Activated B cell treated with CpG ODN at 0.5 μM for 24 hours (primary cell): ENCODE results near the gene PIP5K1C. TPM values are rescaled to one million over a fixed set of nuclear protein-coding genes. Genes with fewer than 3 reads are reported as not detected.

Source experiments
- ATAC-seq: fragments of 200-7000 bp; cut with Tn5 transposase; one replicate; pipeline ENCODE4 v1.10.0; 2021; ENCODE audit warnings: low read depth, mild to moderate bottlenecking, moderate library complexity
- CTCF ChIA-PET: fragments of 350-600 bp; sonication (Branson Sonifier 250); formaldehyde crosslinking; loops from one replicate; lab custom pipeline; 2021; ENCODE audit warnings: antibody characterized with exemption; lab: Charles Lee
- POLR2A ChIA-PET: fragments of 350-600 bp; sonication (Branson Sonifier 250); formaldehyde crosslinking; loops from one replicate; lab custom pipeline; 2021; ENCODE audit warnings: antibody characterized with exemption; lab: Charles Lee
- DNase-seq: peaks from one replicate; pipeline ENCODE4 v3.0.0; 2022
- H3K27ac Mint-ChIP-seq: one replicate; pipeline ENCODE4 v1.8.0; 2020; ENCODE audit warnings: mixed read lengths
- H3K27me3 Mint-ChIP-seq: one replicate; pipeline ENCODE4 v1.8.0; 2021; ENCODE audit warnings: mixed read lengths
- H3K36me3 Mint-ChIP-seq: one replicate; pipeline ENCODE4 v1.8.0; 2021; ENCODE audit warnings: low read depth, mixed read lengths
- H3K4me1 Mint-ChIP-seq: one replicate; pipeline ENCODE4 v1.8.0; 2021; ENCODE audit warnings: mixed read lengths
- H3K4me3 Mint-ChIP-seq: one replicate; pipeline ENCODE4 v1.8.0; 2020; ENCODE audit warnings: mild to moderate bottlenecking, mixed read lengths
- H3K9me3 Mint-ChIP-seq: one replicate; pipeline ENCODE4 v1.8.0; 2020; ENCODE audit warnings: mixed read lengths
- intact Hi-C: fragments of 100-400 bp; cut with micrococcal nuclease; formaldehyde crosslinking; loops from one replicate; pipeline ENCODE4 v1.15.1; 2024
- total RNA-seq: library from RNA; stranded (reverse); gene quantifications from 2 replicates; pipeline ENCODE4 v1.2.3, GENCODE V29; 2022
- TF ChIP-seq, protein P1 (sequence below): fragments of 200-600 bp; IDR thresholded peaks from one replicate; pipeline ENCODE4 v1.8.0; 2022; ENCODE audit warnings: antibody characterized with exemption, mild to moderate bottlenecking

Gene PIP5K1C
- total RNA-seq, 1 donor from 2014 or later: 31.1 TPM

DNA sequence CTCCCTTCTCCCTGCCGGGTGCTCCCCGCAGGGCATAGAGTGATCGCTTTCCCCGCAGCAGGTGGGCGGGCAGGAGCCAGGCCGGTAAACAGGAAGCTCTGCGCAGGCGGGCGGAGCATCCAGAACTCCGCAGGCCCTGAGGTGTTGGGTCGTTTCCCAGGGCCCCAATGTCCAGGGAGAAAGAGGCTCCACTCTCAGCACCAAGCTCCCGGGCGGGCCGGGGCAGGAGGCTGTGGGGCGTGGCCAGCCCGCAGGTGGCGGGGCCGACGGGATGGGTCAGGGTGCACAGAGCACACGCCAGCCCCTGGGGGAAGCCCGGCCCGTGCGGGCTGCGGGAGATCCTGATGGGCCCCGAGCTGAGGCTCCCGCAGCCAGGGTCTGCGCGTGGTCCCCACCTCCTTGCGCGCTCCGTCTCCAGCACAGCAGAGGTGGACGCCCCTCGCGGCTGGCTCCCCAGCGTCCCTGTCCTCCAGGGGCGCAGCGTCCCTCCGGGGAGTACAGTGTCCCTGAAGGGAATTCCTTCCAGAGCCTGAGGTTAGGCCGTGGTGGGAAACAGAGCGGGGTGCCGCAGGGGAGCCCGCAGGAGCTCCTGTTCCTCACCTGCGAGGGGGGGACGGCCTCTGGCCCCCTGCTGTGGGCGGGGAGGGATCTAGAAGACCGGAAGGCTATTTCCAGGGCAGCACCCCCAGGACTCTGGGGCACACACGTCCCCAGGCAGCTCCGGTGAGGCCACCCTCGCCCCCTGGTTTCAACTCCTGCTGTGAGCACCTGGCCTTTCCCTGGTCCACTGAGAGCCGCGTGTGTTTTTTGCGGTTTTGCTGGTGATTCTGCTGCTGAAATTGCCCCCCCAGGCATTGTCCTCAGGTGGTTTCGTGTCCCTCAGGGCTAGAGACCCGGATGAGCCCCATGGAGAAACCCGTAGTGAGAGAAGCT, 12.2 kb downstream of the PIP5K1C start:
- H3K4me1 Mint-ChIP-seq: peaks cover 57% of the 10 kb centered on the region
- intact Hi-C loops: loop anchor here (1.0 to 2.0 kb wide), 2 partner anchors 12 to 17 kb away; partner anchors contain the start of gene PIP5K1C
- H3K4me3 Mint-ChIP-seq: peak overlapping the region; percentile 83
- no peaks in the 10 kb centered on the region for H3K9me3 Mint-ChIP-seq
- TF ChIP-seq, protein P1, sequence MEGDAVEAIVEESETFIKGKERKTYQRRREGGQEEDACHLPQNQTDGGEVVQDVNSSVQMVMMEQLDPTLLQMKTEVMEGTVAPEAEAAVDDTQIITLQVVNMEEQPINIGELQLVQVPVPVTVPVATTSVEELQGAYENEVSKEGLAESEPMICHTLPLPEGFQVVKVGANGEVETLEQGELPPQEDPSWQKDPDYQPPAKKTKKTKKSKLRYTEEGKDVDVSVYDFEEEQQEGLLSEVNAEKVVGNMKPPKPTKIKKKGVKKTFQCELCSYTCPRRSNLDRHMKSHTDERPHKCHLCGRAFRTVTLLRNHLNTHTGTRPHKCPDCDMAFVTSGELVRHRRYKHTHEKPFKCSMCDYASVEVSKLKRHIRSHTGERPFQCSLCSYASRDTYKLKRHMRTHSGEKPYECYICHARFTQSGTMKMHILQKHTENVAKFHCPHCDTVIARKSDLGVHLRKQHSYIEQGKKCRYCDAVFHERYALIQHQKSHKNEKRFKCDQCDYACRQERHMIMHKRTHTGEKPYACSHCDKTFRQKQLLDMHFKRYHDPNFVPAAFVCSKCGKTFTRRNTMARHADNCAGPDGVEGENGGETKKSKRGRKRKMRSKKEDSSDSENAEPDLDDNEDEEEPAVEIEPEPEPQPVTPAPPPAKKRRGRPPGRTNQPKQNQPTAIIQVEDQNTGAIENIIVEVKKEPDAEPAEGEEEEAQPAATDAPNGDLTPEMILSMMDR: no peak
- ChIA-PET POLR2A (interaction anchor here (0.6 to 1.7 kb wide), 11 partner anchors 9 to 1288 kb away, joined by 3 to 13 read pairs (median 4); partner anchors contain the start of gene YJU2), CTCF (no interaction called here)
- no peaks in the 10 kb centered on the region for H3K27me3 Mint-ChIP-seq
- peak; percentile 50 for DNase-seq
- H3K27ac Mint-ChIP-seq: peak overlapping the region; percentile 92
- peak; percentile 55 for ATAC-seq
- peaks cover 6% of the 10 kb centered on the region for H3K36me3 Mint-ChIP-seq

DNA sequence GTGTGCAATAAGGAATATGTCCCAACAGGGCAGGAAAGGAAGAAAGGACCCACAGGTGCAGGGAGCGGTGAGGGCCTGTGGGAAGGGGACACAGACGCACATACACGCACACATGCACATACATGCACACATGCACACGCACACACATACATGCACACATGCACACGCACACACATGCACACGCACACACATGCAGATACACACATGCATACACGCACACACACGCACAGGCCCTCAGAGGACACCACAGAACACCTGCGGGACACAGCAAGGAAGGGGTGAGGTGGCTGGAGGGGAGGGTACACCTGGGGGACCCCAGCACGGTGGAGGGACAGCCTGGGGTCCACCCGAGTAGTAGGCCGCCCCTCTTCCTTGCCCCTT, 12.9 kb downstream of the PIP5K1C start:
- H3K4me1 Mint-ChIP-seq: peaks cover 52% of the 10 kb centered on the region
- peak overlapping the region; percentile 56 for H3K27ac Mint-ChIP-seq
- no peaks in the 10 kb centered on the region for H3K9me3 Mint-ChIP-seq
- POLR2A ChIA-PET: interaction anchor here (0.9 to 1.7 kb wide), 3 partner anchors 12 to 131 kb away, joined by 3 to 13 read pairs (median 4); no protein-coding TSS in a partner anchor
- DNase-seq (no peak), ATAC-seq (no peak)
- no peaks in the 10 kb centered on the region for H3K27me3 Mint-ChIP-seq
- TF ChIP-seq, protein P1: no peak
- intact Hi-C loops: no loop called here
- H3K36me3 Mint-ChIP-seq: peaks cover 6% of the 10 kb centered on the region
- CTCF ChIA-PET: no interaction called here
- H3K4me3 Mint-ChIP-seq: peak overlapping the region; percentile 67

DNA sequence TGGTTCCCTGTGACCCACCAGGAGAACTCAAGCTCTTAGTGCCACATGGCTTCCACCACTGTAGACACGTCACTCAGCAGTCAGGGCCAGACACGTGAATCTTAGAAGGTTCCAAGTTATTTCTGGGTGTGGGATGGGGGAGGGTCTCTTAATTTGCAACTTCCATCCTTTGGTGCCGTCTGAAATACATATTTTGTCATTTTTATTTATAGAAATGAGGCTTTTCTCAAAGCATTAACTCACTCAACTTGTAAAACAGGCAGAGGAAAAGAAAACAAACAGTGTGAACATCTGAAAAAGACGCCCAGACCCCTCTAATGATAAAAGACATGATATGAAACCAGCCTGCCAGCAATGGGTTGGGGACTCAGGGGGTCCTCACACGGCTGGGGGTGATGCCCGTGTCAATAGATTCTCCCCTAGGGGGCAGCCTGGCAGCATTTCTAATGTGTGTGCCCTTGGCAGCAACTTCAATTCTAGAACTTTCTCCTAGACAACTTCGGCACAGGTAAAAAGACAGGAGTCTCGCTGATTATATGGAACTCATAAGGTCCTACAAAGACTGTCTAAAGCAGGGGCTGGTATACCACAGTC, 15.4 kb downstream of the PIP5K1C start:
- Mint-ChIP-seq H3K27ac (no peak overlapping the region), H3K4me1 (peaks cover 41% of the 10 kb centered on the region), H3K27me3 (no peaks in the 10 kb centered on the region), H3K4me3 (no peak overlapping the region), H3K36me3 (peaks cover 2% of the 10 kb centered on the region), H3K9me3 (no peaks in the 10 kb centered on the region)
- no peak for DNase-seq
- no peak for ATAC-seq
- CTCF ChIA-PET: no interaction called here
- intact Hi-C loops: loop anchor here (1.0 kb wide), 1 partner anchor 15 kb away; the partner anchor contains the start of gene PIP5K1C
- POLR2A ChIA-PET: no interaction called here
- TF ChIP-seq, protein P1: no peak

DNA sequence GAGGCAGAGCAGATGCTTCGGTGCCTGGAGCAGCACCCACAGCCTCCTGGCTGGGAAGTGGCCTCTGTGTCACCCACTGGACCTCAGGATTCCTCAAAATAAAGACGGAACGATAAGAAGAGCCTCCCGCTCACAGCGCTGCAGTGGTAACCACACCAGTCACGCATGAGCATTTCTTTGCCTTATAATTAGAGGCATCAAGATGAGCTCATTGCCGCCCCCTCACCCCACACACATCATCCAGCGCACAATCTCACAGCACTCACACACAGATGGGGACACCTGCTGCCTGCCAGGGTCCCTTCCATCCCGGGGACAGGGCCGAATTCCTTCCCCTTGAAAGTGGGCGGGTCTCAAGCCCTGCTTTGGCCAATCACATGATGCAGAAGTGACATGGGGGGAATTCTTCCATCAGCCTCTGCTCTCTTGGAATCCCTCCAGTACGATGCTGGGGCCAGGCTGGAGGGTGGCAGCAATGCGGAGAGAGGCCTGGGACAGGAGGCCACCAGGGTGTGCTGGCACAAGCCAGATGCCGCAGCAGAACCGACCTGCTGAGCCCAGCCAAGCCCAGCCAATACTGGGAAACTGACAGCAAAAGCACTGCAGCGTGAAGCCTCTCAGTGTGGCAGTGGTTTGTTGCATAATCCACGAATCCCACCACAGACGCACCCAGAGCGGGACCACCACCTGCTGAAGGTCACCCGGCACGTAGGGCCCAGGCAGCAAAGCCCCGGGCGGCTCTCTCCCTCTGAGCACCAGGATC, 16.0 kb downstream of the PIP5K1C start:
- ChIA-PET POLR2A (interaction anchor here (0.6 to 1.5 kb wide), 3 partner anchors 11 to 181 kb away, joined by 4 to 8 read pairs (median 6); no protein-coding TSS in a partner anchor), CTCF (interaction anchor here (1.0 kb wide), 1 partner anchor 13 kb away, joined by 4 read pairs; no protein-coding TSS in a partner anchor)
- ATAC-seq: peak; percentile 68
- peak overlapping the region; percentile 77 for H3K4me3 Mint-ChIP-seq
- H3K27ac Mint-ChIP-seq: peak overlapping the region; percentile 66
- peaks cover 40% of the 10 kb centered on the region for H3K4me1 Mint-ChIP-seq
- TF ChIP-seq, protein P1: no peak
- H3K27me3 Mint-ChIP-seq: no peaks in the 10 kb centered on the region
- no peaks in the 10 kb centered on the region for H3K9me3 Mint-ChIP-seq
- peaks cover 6% of the 10 kb centered on the region for H3K36me3 Mint-ChIP-seq
- intact Hi-C loops: loop anchor here (1.0 kb wide), 1 partner anchor 16 kb away; the partner anchor contains the start of gene PIP5K1C
- peak; percentile 39 for DNase-seq
